ENCODE results near the gene GATA2. TPM values are rescaled to one million over a fixed set of nuclear protein-coding genes. Genes with fewer than 3 reads are reported as not detected.

Gene GATA2
- 7.0 and 7.1 TPM in 2 replicates for total RNA-seq (2014; rRNA removed; shearing (Covaris generic))
- 23.1 and 27.3 TPM in 2 replicates for polyA plus RNA-seq (2014; cell fraction: nucleus; rRNA removed)

GRCh38 chr3:128492671-128493569, at the start of gene GATA2:
Gene GATA2, minus strand, starts transcription at chr3:128493201. Its CDS starts 6,170 bp downstream, at chr3:128487031.
- DNase-seq (ENCODE audit: extremely low read depth, low read depth), result no peak

- DNase-seq (ENCODE audit: extremely low read depth, low read depth), result no peak
Observed at GRCh38 chr3:128541246-128541645, 48.2 kb upstream of the GATA2 start.

GRCh38 chr3:128539376-128539775, 46.4 kb upstream of the GATA2 start:
- no peak for DNase-seq (ENCODE audit: extremely low read depth, low read depth)

GRCh38 chr3:128537091-128537703, 44.2 kb upstream of the GATA2 start:
- DNase-seq (ENCODE audit: extremely low read depth, low read depth), result no peak

- no peak for DNase-seq (ENCODE audit: extremely low read depth, low read depth)
Observed at GRCh38 chr3:128532012-128532983, 39.3 kb upstream of the GATA2 start.

- DNase-seq (ENCODE audit: extremely low read depth, low read depth), result no peak
Observed at GRCh38 chr3:128524374-128525299, 31.6 kb upstream of the GATA2 start.

GRCh38 chr3:128523591-128523990, 30.6 kb upstream of the GATA2 start:
- no peak for DNase-seq (ENCODE audit: extremely low read depth, low read depth)

- DNase-seq (ENCODE audit: extremely low read depth, low read depth), result no peak
Observed at GRCh38 chr3:128521715-128522114, 28.7 kb upstream of the GATA2 start.

- DNase-seq (ENCODE audit: extremely low read depth, low read depth), result no peak
Observed at GRCh38 chr3:128518587-128519490, 25.8 kb upstream of the GATA2 start.

- no peak for DNase-seq (ENCODE audit: extremely low read depth, low read depth)
Observed at GRCh38 chr3:128517648-128518047, 24.6 kb upstream of the GATA2 start.

GRCh38 chr3:128515967-128516366, 23.0 kb upstream of the GATA2 start:
- no peak for DNase-seq (ENCODE audit: extremely low read depth, low read depth)

GRCh38 chr3:128508852-128509251, 15.9 kb upstream of the GATA2 start:
- DNase-seq (ENCODE audit: extremely low read depth, low read depth), result no peak

GRCh38 chr3:128506754-128507153, 13.8 kb upstream of the GATA2 start:
- DNase-seq (ENCODE audit: extremely low read depth, low read depth), result no peak

GRCh38 chr3:128505771-128506170, 12.8 kb upstream of the GATA2 start:
- no peak for DNase-seq (ENCODE audit: extremely low read depth, low read depth)

GRCh38 chr3:128504963-128505730, 12.1 kb upstream of the GATA2 start:
- DNase-seq (ENCODE audit: extremely low read depth, low read depth), result no peak

GRCh38 chr3:128504533-128504915, 11.5 kb upstream of the GATA2 start:
- DNase-seq (ENCODE audit: extremely low read depth, low read depth), result no peak

- no peak for DNase-seq (ENCODE audit: extremely low read depth, low read depth)
Observed at GRCh38 chr3:128503751-128504532, 10.9 kb upstream of the GATA2 start.

Measured in NCI-H460 (cell line).